ENCODE measurements around the gene OLFML1.

DNA sequence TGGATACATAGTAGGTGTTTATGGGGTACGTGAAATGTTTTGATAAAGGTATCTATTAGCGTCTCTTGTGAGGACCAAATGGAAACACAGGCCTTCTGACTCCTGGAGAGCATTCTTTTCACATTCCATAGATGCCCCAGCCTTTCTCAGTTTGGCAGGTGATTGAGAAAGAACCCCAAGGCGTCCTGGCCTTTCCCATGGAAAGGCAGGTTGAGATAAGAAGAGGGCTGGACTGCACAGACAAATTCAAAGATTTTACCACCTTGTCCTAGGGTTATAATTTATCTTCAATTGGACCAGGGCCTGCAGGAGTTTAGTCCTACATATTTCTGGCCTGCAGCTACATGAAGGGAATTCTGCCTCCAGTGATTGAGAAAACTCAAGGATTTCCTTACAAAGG lies 661 bp upstream of the OLFML1 start:
- TF ChIP-seq POLR2A (IDR thresholded peaks at IDR 0.05) = no peak
- TF ChIP-seq, protein P1, sequence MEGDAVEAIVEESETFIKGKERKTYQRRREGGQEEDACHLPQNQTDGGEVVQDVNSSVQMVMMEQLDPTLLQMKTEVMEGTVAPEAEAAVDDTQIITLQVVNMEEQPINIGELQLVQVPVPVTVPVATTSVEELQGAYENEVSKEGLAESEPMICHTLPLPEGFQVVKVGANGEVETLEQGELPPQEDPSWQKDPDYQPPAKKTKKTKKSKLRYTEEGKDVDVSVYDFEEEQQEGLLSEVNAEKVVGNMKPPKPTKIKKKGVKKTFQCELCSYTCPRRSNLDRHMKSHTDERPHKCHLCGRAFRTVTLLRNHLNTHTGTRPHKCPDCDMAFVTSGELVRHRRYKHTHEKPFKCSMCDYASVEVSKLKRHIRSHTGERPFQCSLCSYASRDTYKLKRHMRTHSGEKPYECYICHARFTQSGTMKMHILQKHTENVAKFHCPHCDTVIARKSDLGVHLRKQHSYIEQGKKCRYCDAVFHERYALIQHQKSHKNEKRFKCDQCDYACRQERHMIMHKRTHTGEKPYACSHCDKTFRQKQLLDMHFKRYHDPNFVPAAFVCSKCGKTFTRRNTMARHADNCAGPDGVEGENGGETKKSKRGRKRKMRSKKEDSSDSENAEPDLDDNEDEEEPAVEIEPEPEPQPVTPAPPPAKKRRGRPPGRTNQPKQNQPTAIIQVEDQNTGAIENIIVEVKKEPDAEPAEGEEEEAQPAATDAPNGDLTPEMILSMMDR (IDR thresholded peaks at IDR 0.05) = no peak

All from heart left ventricle (tissue), 13 donors.